ENCODE results near the gene PHAF1. TPM values are rescaled to one million over a fixed set of nuclear protein-coding genes. Genes with fewer than 3 reads are reported as not detected.

The PHAF1 gene
- total RNA-seq, 2 donors from 2014 or later: 10.0 to 14.0 TPM

DNA sequence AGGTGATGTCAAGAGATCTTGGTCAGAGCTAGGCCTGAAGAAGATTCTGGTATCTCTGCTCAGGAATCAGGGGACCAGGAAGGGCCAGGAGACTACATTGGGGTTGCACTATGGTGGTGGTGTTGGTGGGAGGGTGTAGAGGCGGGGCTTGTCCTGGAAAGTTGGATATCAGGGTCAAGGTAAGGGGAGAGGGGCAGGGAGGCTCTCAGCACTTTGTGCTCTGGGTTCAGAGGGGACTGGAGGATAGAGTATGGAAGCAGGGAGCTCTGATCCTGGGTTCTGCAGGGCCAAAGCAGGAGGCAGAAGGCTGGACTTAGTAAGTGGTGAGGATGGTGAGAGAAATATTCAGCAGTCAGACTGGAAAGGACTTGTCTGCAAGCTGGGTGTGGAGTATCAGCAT is 63.6 kb downstream of the PHAF1 start:
- DNase-seq: peak; percentile 25
- Histone ChIP-seq H3K27ac (peak overlapping the region; percentile 94), H3K4me3 (peak overlapping the region; percentile 50), H3K4me1 (peaks cover 23% of the 10 kb centered on the region), H3K9ac (ENCODE audit: low read depth in 2 of 2, low read length in 2 of 2) (peak overlapping the region; percentile 64 to 88), H3K9me3 (no peaks in the 10 kb centered on the region), H3K27me3 (no peaks in the 10 kb centered on the region), H3K36me3 (no peaks in the 10 kb centered on the region)
- intact Hi-C loops (cut with DNase I): no loop called here
- TF ChIP-seq, protein P1, sequence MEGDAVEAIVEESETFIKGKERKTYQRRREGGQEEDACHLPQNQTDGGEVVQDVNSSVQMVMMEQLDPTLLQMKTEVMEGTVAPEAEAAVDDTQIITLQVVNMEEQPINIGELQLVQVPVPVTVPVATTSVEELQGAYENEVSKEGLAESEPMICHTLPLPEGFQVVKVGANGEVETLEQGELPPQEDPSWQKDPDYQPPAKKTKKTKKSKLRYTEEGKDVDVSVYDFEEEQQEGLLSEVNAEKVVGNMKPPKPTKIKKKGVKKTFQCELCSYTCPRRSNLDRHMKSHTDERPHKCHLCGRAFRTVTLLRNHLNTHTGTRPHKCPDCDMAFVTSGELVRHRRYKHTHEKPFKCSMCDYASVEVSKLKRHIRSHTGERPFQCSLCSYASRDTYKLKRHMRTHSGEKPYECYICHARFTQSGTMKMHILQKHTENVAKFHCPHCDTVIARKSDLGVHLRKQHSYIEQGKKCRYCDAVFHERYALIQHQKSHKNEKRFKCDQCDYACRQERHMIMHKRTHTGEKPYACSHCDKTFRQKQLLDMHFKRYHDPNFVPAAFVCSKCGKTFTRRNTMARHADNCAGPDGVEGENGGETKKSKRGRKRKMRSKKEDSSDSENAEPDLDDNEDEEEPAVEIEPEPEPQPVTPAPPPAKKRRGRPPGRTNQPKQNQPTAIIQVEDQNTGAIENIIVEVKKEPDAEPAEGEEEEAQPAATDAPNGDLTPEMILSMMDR (IDR thresholded peaks at IDR 0.05): no peak

DNA sequence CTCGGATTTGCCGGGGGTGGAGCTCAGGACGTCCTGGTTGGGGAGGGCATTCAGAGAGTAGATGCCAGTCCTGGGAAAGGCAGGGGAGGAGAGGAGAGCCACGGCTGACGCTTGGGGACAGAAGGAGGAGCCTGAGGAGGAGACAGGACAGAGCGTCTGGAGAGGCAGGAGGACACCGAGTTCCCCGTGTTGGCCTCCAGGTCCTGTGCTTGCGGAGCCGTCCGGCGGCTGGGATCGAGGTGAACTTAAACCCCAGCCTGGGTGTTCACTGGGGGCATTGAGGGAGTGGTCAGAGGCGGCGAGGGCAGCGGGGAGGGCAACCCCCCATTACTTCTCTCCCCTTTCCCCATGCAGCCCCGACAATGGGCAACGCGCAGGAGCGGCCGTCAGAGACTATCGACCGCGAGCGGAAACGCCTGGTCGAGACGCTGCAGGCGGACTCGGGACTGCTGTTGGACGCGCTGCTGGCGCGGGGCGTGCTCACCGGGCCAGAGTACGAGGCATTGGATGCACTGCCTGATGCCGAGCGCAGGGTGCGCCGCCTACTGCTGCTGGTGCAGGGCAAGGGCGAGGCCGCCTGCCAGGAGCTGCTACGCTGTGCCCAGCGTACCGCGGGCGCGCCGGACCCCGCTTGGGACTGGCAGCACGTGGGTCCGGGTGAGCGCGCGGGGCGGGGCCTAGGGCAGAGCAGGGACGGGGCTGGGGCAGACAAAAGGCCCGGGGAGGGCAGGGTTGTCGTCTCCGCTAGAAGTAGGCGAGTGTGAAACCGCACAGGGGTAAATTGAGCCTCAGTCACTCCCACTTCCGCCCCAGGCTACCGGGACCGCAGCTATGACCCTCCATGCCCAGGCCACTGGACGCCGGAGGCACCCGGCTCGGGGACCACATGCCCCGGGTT is 64.3 kb downstream of the PHAF1 start:
- H3K9ac ChIP-seq (ENCODE audit: low read depth in 2 of 2, low read length in 2 of 2): peak overlapping the region; percentile 64 to 88
- H3K4me1 ChIP-seq: peaks cover 26% of the 10 kb centered on the region
- H3K4me3 ChIP-seq: peak overlapping the region; percentile 50
- peak; percentile 92 for DNase-seq
- intact Hi-C loops (cut with DNase I): no loop called here
- no peaks in the 10 kb centered on the region for H3K36me3 ChIP-seq
- peak overlapping the region; percentile 94 for H3K27ac ChIP-seq
- TF ChIP-seq, protein P1 (IDR thresholded peaks at IDR 0.05): no peak
- no peaks in the 10 kb centered on the region for H3K27me3 ChIP-seq
- H3K9me3 ChIP-seq: no peaks in the 10 kb centered on the region

DNA sequence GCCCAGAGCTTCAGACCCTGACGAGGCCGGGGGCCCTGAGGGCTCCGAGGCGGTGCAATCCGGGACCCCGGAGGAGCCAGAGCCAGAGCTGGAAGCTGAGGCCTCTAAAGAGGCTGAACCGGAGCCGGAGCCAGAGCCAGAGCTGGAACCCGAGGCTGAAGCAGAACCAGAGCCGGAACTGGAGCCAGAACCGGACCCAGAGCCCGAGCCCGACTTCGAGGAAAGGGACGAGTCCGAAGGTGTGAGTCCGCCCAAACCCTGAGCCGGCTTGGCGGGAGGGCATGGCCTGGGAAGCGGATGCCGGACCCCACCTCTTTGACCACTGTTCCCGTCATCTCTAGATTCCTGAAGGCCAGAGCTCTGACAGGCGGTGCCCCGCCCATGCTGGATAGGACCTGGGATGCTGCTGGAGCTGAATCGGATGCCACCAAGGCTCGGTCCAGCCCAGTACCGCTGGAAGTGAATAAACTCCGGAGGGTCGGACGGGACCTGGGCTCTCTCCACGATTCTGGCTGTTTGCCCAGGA is 65.0 kb downstream of the PHAF1 start:
- Histone ChIP-seq H3K9me3 (no peaks in the 10 kb centered on the region), H3K4me3 (peak overlapping the region; percentile 50), H3K27me3 (no peaks in the 10 kb centered on the region), H3K9ac (ENCODE audit: low read depth in 2 of 2, low read length in 2 of 2) (peak overlapping the region; percentile 64 to 88), H3K4me1 (peaks cover 19% of the 10 kb centered on the region), H3K27ac (peak overlapping the region; percentile 94), H3K36me3 (no peaks in the 10 kb centered on the region)
- no peak for DNase-seq
- TF ChIP-seq, protein P1 (IDR thresholded peaks at IDR 0.05): no peak
- intact Hi-C loops (cut with DNase I): no loop called here

DNA sequence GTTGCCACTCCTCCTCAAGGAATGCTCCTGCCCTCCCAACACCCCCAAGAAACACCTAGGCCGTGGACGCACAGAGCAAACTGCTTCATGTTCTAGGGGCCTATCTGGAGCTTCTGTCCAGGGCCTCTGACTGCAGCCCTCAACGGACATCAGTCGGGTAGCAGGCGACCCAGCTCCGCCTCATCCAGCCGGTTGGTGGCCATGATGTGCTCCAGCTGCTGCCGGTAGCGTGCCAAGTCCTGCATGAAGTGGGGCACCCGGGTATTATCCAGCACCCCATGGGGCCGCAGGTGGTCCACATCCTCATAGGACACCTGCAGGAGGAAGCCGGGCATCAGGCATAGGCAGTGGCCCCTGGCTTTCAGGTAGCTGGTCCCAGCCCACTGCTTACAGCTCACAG is 66.9 kb downstream of the PHAF1 start:
- H3K27me3 ChIP-seq: no peaks in the 10 kb centered on the region
- no peak for DNase-seq
- TF ChIP-seq, protein P1 (IDR thresholded peaks at IDR 0.05): no peak
- H3K4me1 ChIP-seq: peaks cover 17% of the 10 kb centered on the region
- intact Hi-C loops (cut with DNase I): no loop called here
- H3K9me3 ChIP-seq: no peaks in the 10 kb centered on the region
- no peaks in the 10 kb centered on the region for H3K36me3 ChIP-seq
- H3K9ac ChIP-seq (ENCODE audit: low read depth in 2 of 2, low read length in 2 of 2): no peak overlapping the region
- H3K27ac ChIP-seq: no peak overlapping the region
- no peak overlapping the region for H3K4me3 ChIP-seq

DNA sequence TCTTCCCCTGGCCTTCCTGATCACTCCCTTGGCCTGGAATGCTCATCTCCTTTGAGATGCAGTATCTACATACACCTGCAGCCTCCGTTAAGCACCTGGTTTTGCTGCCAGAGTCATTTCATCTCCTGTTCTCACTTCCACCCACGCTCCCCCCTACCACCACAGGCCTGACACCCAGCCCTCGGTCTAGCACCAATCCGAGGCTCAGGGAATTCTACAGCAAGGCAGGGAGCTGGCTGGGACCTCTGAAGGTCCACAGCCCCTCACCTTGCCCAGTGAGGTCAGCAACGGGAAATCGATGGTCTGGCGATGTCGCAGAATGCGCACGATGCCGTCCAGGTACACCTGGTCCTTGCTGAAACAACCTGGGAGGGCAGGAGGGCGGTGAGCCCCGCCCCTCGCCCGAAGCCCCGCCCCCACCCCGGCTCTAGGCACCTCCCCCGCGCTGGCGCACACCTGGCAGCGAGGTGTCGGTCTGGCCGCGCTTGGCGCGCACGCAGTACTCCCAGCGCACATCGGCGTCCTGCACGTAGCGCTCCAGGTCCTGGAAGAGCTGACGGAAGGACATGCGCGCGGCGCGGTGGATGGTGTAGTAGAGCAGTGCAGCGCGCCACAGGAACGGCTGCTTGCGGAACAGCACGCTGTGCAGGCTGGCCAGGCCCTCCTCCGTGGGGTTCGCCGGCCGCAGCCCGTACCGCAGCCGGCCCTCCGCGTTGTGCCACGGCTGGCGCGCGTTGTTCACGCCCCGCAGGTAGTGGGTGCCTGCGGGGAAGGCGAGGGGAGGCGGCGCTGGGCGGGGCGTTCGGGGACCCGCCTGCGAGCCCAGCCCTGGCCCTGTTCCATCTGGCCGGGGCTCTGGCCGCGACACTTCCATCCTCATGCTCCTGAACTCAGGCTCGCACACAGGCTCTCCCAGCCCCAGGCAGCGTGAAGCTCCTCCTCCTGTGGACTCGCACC is 68.3 kb downstream of the PHAF1 start:
- Histone ChIP-seq H3K9ac (ENCODE audit: low read depth in 2 of 2, low read length in 2 of 2) (peak overlapping the region; percentile 42 to 61), H3K4me1 (peaks cover 17% of the 10 kb centered on the region), H3K9me3 (no peaks in the 10 kb centered on the region), H3K27ac (peak overlapping the region; percentile 64), H3K27me3 (no peaks in the 10 kb centered on the region), H3K4me3 (peak overlapping the region; percentile 36), H3K36me3 (no peaks in the 10 kb centered on the region)
- DNase-seq: peak; percentile 86
- TF ChIP-seq, protein P1 (IDR thresholded peaks at IDR 0.05): no peak
- intact Hi-C loops (cut with DNase I): no loop called here

Data from colonic mucosa (tissue), 4 donors.